ENCODE results near the gene JAKMIP2. TPM values are rescaled to one million over a fixed set of nuclear protein-coding genes. Genes with fewer than 3 reads are reported as not detected.

The JAKMIP2 gene
- total and polyA plus RNA-seq, 2 experiments from 2014 or later: 1.4 to 4.3 TPM

DNA sequence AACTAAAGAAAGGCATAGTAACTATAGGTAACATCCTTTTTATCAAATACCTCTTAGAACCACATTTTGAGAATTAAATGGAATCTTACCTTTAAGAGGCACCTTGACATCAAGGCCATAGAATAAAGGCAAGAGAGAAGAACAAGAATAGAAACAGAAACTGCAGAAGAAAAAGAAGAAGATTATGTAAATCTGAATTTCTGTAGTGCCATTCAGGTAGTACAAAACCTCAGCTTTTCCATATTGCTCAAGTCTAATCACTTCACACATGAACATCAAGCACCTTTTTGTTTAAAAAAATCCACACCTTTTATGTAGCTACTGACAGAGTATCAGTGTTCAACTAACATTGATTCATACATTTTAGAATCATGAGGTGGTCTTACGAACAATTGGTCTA lies 180.9 kb downstream of the JAKMIP2 start:
- H3K27me3 ChIP-seq: no peaks in the 10 kb centered on the region
- DNase-seq (ENCODE audit: low spot score): no peak
- TF ChIP-seq EZH2phosphoT487 (IDR thresholded peaks at IDR 0.05; ENCODE audit: low read depth, severe bottlenecking, unreplicated experiment) (no peak), CTCF (IDR thresholded peaks at IDR 0.05; ENCODE audit: poor library complexity) (no peak), EZH2 (IDR thresholded peaks at IDR 0.05; ENCODE audit: borderline replicate concordance) (no peak)
- no peaks in the 10 kb centered on the region for H4K20me1 ChIP-seq (ENCODE audit: insufficient read depth, poor library complexity, severe bottlenecking)
- H3K79me2 ChIP-seq: no peaks in the 10 kb centered on the region
- no peaks in the 10 kb centered on the region for H3K4me1 ChIP-seq (ENCODE audit: insufficient read depth)
- H2AFZ ChIP-seq: no peak overlapping the region
- no peak overlapping the region for H3K4me2 ChIP-seq
- no peaks in the 10 kb centered on the region for H3K9me2 ChIP-seq (replicated peaks; ENCODE audit: insufficient read depth)
- no peaks in the 10 kb centered on the region for H3K9me3 ChIP-seq (ENCODE audit: low read depth)
- 0% methylated on average over 1 of the region's 1 CpG for WGBS (ENCODE audit: low lambda C conversion rate, missing lambda C conversion rate)
- H3K27ac ChIP-seq: no peak overlapping the region
- H3K4me3 ChIP-seq: no peak overlapping the region
- no peaks in the 10 kb centered on the region for H3K36me3 ChIP-seq (replicated peaks; ENCODE audit: insufficient read depth, low read depth)

DNA sequence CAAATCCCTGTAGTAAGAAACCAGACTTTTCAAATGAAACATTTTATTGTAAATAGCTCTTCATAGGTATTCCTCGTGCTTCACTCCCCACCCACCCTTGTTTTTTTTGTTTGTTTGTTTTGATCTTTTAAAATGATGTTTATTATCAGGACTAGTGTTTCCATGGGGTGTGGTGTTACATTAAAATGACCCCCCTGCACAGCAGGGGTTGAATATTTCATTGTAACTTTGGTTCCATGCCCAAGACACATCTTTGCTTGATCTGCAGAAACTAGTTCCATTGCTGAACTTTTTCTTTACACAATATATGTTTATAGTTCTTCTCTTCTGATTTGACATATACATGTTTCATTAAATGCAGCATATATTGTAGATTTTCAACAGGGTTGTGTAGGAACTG lies 191.4 kb downstream of the JAKMIP2 start:
- Histone ChIP-seq H3K9me3 (ENCODE audit: low read depth) (no peaks in the 10 kb centered on the region), H3K27me3 (no peaks in the 10 kb centered on the region), H2AFZ (no peak overlapping the region), H3K36me3 (replicated peaks; ENCODE audit: insufficient read depth, low read depth) (no peaks in the 10 kb centered on the region), H4K20me1 (ENCODE audit: insufficient read depth, poor library complexity, severe bottlenecking) (no peaks in the 10 kb centered on the region), H3K4me2 (no peak overlapping the region), H3K27ac (no peak overlapping the region), H3K9me2 (replicated peaks; ENCODE audit: insufficient read depth) (no peaks in the 10 kb centered on the region), H3K4me3 (no peak overlapping the region), H3K4me1 (ENCODE audit: insufficient read depth) (no peaks in the 10 kb centered on the region), H3K79me2 (no peaks in the 10 kb centered on the region)
- DNase-seq (ENCODE audit: low spot score): no peak
- 67% methylated on average over 1 of the region's 1 CpG for WGBS (ENCODE audit: low lambda C conversion rate, missing lambda C conversion rate)
- TF ChIP-seq EZH2 (IDR thresholded peaks at IDR 0.05; ENCODE audit: borderline replicate concordance) (no peak), EZH2phosphoT487 (IDR thresholded peaks at IDR 0.05; ENCODE audit: low read depth, severe bottlenecking, unreplicated experiment) (no peak), CTCF (IDR thresholded peaks at IDR 0.05; ENCODE audit: poor library complexity) (no peak)

GRCh38 chr5:147590096-147590495 lies 192.4 kb downstream of the JAKMIP2 start:
- Histone ChIP-seq H3K36me3 (replicated peaks; ENCODE audit: insufficient read depth, low read depth) (no peaks in the 10 kb centered on the region), H3K9me3 (ENCODE audit: low read depth) (no peaks in the 10 kb centered on the region), H3K4me3 (no peak overlapping the region), H4K20me1 (ENCODE audit: insufficient read depth, poor library complexity, severe bottlenecking) (no peaks in the 10 kb centered on the region), H3K79me2 (no peaks in the 10 kb centered on the region), H3K27ac (no peak overlapping the region), H3K27me3 (no peaks in the 10 kb centered on the region), H3K4me1 (ENCODE audit: insufficient read depth) (no peaks in the 10 kb centered on the region), H3K4me2 (no peak overlapping the region), H2AFZ (no peak overlapping the region), H3K9me2 (replicated peaks; ENCODE audit: insufficient read depth) (no peaks in the 10 kb centered on the region)
- no peak for TF ChIP-seq CTCF (IDR thresholded peaks at IDR 0.05; ENCODE audit: poor library complexity)
- TF ChIP-seq EZH2 (IDR thresholded peaks at IDR 0.05; ENCODE audit: borderline replicate concordance): no peak
- TF ChIP-seq EZH2phosphoT487 (IDR thresholded peaks at IDR 0.05; ENCODE audit: low read depth, severe bottlenecking, unreplicated experiment): no peak
- no peak for DNase-seq (ENCODE audit: low spot score)

GRCh38 chr5:147586832-147587231 lies 195.7 kb downstream of the JAKMIP2 start:
- H3K9me3 ChIP-seq (ENCODE audit: low read depth): no peaks in the 10 kb centered on the region
- H3K9me2 ChIP-seq (replicated peaks; ENCODE audit: insufficient read depth): no peaks in the 10 kb centered on the region
- 83% methylated on average over 1 of the region's 1 CpG for WGBS (ENCODE audit: low lambda C conversion rate, missing lambda C conversion rate)
- H3K27ac ChIP-seq: no peak overlapping the region
- no peaks in the 10 kb centered on the region for H4K20me1 ChIP-seq (ENCODE audit: insufficient read depth, poor library complexity, severe bottlenecking)
- no peak for DNase-seq (ENCODE audit: low spot score)
- no peaks in the 10 kb centered on the region for H3K4me1 ChIP-seq (ENCODE audit: insufficient read depth)
- no peak overlapping the region for H3K4me3 ChIP-seq
- H3K4me2 ChIP-seq: no peak overlapping the region
- TF ChIP-seq CTCF (IDR thresholded peaks at IDR 0.05; ENCODE audit: poor library complexity): no peak
- TF ChIP-seq EZH2 (IDR thresholded peaks at IDR 0.05; ENCODE audit: borderline replicate concordance): no peak
- H2AFZ ChIP-seq: no peak overlapping the region
- H3K79me2 ChIP-seq: no peaks in the 10 kb centered on the region
- no peaks in the 10 kb centered on the region for H3K36me3 ChIP-seq (replicated peaks; ENCODE audit: insufficient read depth, low read depth)
- H3K27me3 ChIP-seq: no peaks in the 10 kb centered on the region

All from hepatocyte (in vitro differentiated cells).